Gastroesophageal sphincter (tissue), 4 donors: ENCODE data around the gene HLA-DQA1. TPM values are rescaled to one million over a fixed set of nuclear protein-coding genes. Genes with fewer than 3 reads are reported as not detected.

ENCODE experiments used
- ATAC-seq: fragments of 150-250 bp; one replicate; pipeline ENCODE4 v1.9.1; 2016; ENCODE audit warnings: mild to moderate bottlenecking, moderate library complexity
- H3K27ac ChIP-seq, 4 donors: fragments of 200-600 bp; sonication (generic) in 3 of 4; 1 replicate in 3 of 4; 2 replicates in 1 of 4; pipeline ENCODE4 v1.5.1; 2016 to 2019
- H3K27me3 ChIP-seq: fragments of 200-600 bp; sonication (generic); one replicate; pipeline ENCODE4 v1.5.1; 2019
- H3K36me3 ChIP-seq, 2 donors: fragments of 200-600 bp; sonication (generic); one replicate each; pipeline ENCODE4 v1.5.1; 2019; ENCODE audit warnings: control low read depth in 1 of 2
- H3K4me1 ChIP-seq, 3 donors: fragments of 200-600 bp; sonication (generic); 1 replicate in 2 of 3; 2 replicates in 1 of 3; pipeline ENCODE4 v1.5.1; 2016 to 2019; ENCODE audit warnings: control low read depth in 2 of 3
- H3K4me3 ChIP-seq, 2 donors: fragments of 200-600 bp; sonication (generic); one replicate each; pipeline ENCODE4 v1.5.1; 2019; ENCODE audit warnings: mild to moderate bottlenecking in 1 of 2, moderate library complexity in 1 of 2
- H3K9me3 ChIP-seq, 3 donors: fragments of 200-600 bp; sonication (generic); one replicate each; pipeline ENCODE4 v1.5.1; 2017 to 2019; ENCODE audit warnings: control low read depth in 2 of 3
- CTCF ChIP-seq, 4 experiments: fragments of 200-600 bp in 2 of 4; fragments of 450-650 bp in 2 of 4; sonication (generic) in 1 of 4; IDR thresholded peaks; one replicate each; pipeline ENCODE4 v1.5.1; 2017 to 2019; ENCODE audit warnings: antibody characterized with exemption in 4 of 4, mild to moderate bottlenecking in 2 of 4, moderate library complexity in 2 of 4
- EP300 ChIP-seq: sonication (generic); formaldehyde crosslinking; IDR thresholded peaks from one replicate; pipeline ENCODE4 v1.6.1; 2017; ENCODE audit warnings: antibody characterized with exemption, mild to moderate bottlenecking
- POLR2A ChIP-seq, 2 donors: fragments of 450-650 bp; IDR thresholded peaks; one replicate each; pipeline ENCODE4 v1.6.1; 2017; ENCODE audit warnings: antibody characterized with exemption in 2 of 2, mild to moderate bottlenecking in 2 of 2, moderate library complexity in 1 of 2
- POLR2AphosphoS5 ChIP-seq: sonication (generic); formaldehyde crosslinking; IDR thresholded peaks from one replicate; pipeline ENCODE4 v1.6.1; 2017; ENCODE audit warnings: antibody characterized with exemption
- WGBS, 2 donors: methylation state at CpG; one replicate each; pipeline ENCODE4 v1.1.5; 2018; ENCODE audit warnings: low coverage in 1 of 2; 5-methylcytosine and 5-hydroxymethylcytosine counted together
- total RNA-seq, 4 donors: library from RNA; depleted of rRNA; stranded (reverse); fragments of >200 nt; gene quantifications; one replicate each; pipeline ENCODE4 v1.1.0, GENCODE V29; 2016

The HLA-DQA1 gene
- total RNA-seq, 4 donors from 2014 or later, result 1.7 to 7.8 (median 4.3) TPM; not detected in 1

DNA sequence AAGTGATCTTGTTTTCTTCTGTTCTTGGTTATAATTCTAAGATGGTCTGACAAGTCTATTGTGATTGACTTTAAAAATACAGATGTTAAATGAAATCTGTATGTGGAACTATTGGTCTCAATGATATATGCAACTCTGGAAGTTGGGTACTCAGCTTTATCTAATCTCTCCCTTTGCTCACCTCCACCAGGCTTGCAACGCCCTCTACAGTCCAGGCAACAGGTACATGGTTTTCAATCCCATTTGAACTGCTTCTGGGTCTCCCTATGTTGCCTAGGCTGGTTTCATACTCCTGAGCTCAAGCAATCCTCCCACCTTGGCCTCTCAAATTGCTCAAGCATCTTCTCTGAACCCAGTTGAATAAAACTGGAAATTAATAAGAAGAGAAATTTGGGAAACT lies 54.8 kb downstream of the HLA-DQA1 start:
- peaks cover 40% of the 10 kb centered on the region for H3K27me3 ChIP-seq
- ATAC-seq, result no peak
- H3K4me3 ChIP-seq, result no peak overlapping the region
- TF ChIP-seq CTCF (IDR thresholded peaks at IDR 0.05) (peak in 1 of 4 experiments; percentile 24), POLR2AphosphoS5 (no peak), EP300 (no peak), POLR2A (IDR thresholded peaks at IDR 0.05) (no peak)
- WGBS, 2 donors, result 0% methylated on average over 1 of the region's 1 CpG; no CpG with 5 or more reads in 1 of the 2 donors
- no peaks in the 10 kb centered on the region for H3K4me1 ChIP-seq
- peaks cover 0 to 17% (median 0%) of the 10 kb centered on the region in 3 donors for H3K9me3 ChIP-seq
- no peak overlapping the region for H3K27ac ChIP-seq
- no peaks in the 10 kb centered on the region for H3K36me3 ChIP-seq

Other genes starting within 250 kb of the HLA-DQA1 start
- not detected for gene BTNL2, start 230.2 kb upstream of the HLA-DQA1 start, total RNA-seq
- gene HLA-DRA, start 197.5 kb upstream of the HLA-DQA1 start, total RNA-seq, result 100 to 1,000 TPM in 2 of 4 donors, 10 to 100 TPM in 2; 43.6 to 285 (median 108) TPM
- gene HLA-DRB5, start 107.1 kb upstream of the HLA-DQA1 start, total RNA-seq, result 10 to 100 TPM in 1 of 4 donors, 1 to 10 TPM in 1, under 1 TPM in 1, not detected in 1; 0.93 to 50.6 (median 7.4) TPM
- 10 to 100 TPM in 3 of 4 donors, 1 to 10 TPM in 1; 5.8 to 80.7 (median 55.5) TPM for gene HLA-DRB1, start 47.6 kb upstream of the HLA-DQA1 start, total RNA-seq
- 1 to 10 TPM in 3 of 4 donors, under 1 TPM in 1; 0.16 to 5.8 (median 1.4) TPM for gene HLA-DQB1, start 29.3 kb downstream of the HLA-DQA1 start, total RNA-seq
- 1 to 10 TPM in 1 of 4 donors, under 1 TPM in 1, not detected in 2; 0.40 to 1.8 TPM for gene HLA-DQA2, start 104.0 kb downstream of the HLA-DQA1 start, total RNA-seq
- 1 to 10 TPM in 1 of 4 donors, under 1 TPM in 1, not detected in 2; 0.54 to 1.1 TPM for gene HLA-DQB2, start 126.1 kb downstream of the HLA-DQA1 start, total RNA-seq
- under 1 TPM in 2 of 4 donors, not detected in 2; 0.37 to 0.40 TPM for gene HLA-DOB, start 179.6 kb downstream of the HLA-DQA1 start, total RNA-seq
- gene TAP2, start 201.3 kb downstream of the HLA-DQA1 start, total RNA-seq, result 10 to 100 TPM in 3 of 4 donors, 1 to 10 TPM in 1; 6.9 to 16.0 (median 11.1) TPM
- gene PSMB8, start 206.6 kb downstream of the HLA-DQA1 start, total RNA-seq, result 10 to 100 TPM; 20.2 to 49.9 (median 36.7) TPM
- 10 to 100 TPM; 24.6 to 41.8 (median 26.5) TPM for gene TAP1, start 216.3 kb downstream of the HLA-DQA1 start, total RNA-seq
- gene PSMB9, start 216.8 kb downstream of the HLA-DQA1 start, total RNA-seq, result 10 to 100 TPM; 12.9 to 19.7 (median 15.8) TPM